Stimulated activated CD4-positive, alpha-beta T cell treated with anti-CD3 and anti-CD28 coated beads, Interleukin-1b, Interleukin-23, amount 100 ng/mL, for 48 hours (primary cell): Measurements from ENCODE around the gene RNF181.
"Not testable (repeated sequence)": the region's sequence is repeated elsewhere in the genome, so short reads cannot be mapped to it uniquely, and the experiment has no call there.

ENCODE experiments used
- DNase-seq: peaks from one replicate; pipeline ENCODE4 v3.0.0-alpha.2; 2020

Gene RNF181

GRCh38 chr2:85597241-85597640 is 1.7 kb downstream of the RNF181 start:
- no peak for DNase-seq

- no peak for DNase-seq
Observed at GRCh38 chr2:85598594-85599340, 3.2 kb downstream of the RNF181 start.

GRCh38 chr2:85599468-85600234 is 4.1 kb downstream of the RNF181 start:
- DNase-seq = no peak

GRCh38 chr2:85600235-85600575 is 4.7 kb downstream of the RNF181 start:
- no peak for DNase-seq

GRCh38 chr2:85600951-85601770 is 5.6 kb downstream of the RNF181 start:
- no peak for DNase-seq

- DNase-seq = no peak
Observed at GRCh38 chr2:85601771-85602475, 6.4 kb downstream of the RNF181 start.

GRCh38 chr2:85602476-85603234 is 7.1 kb downstream of the RNF181 start, which contains the start of gene TMEM150A:
Gene TMEM150A (minus strand): TSS chr2:85602698. CDS start chr2:85601948, 750 bp downstream.
- peak; percentile 86 for DNase-seq

GRCh38 chr2:85604133-85604444 is 8.5 kb downstream of the RNF181 start:
- DNase-seq = not testable (repeated sequence)

GRCh38 chr2:85604568-85605339 is 9.2 kb downstream of the RNF181 start:
- DNase-seq = no peak

- DNase-seq = no peak
Observed at GRCh38 chr2:85605406-85606115, 10.0 kb downstream of the RNF181 start.

- DNase-seq = no peak
Observed at GRCh38 chr2:85606116-85606455, 10.5 kb downstream of the RNF181 start.

GRCh38 chr2:85607268-85608215 is 12.0 kb downstream of the RNF181 start:
- DNase-seq = no peak

GRCh38 chr2:85611217-85611704 is 15.7 kb downstream of the RNF181 start:
- DNase-seq = no peak

- DNase-seq = peak; percentile 90
Observed at GRCh38 chr2:85611705-85612587, 16.4 kb downstream of the RNF181 start, which contains the start of gene C2orf68. Gene C2orf68 (minus strand): TSS chr2:85612066. CDS start chr2:85611984, 82 bp downstream.

- no peak for DNase-seq
Observed at GRCh38 chr2:85613717-85614515, 18.4 kb downstream of the RNF181 start.

GRCh38 chr2:85614757-85615156 is 19.2 kb downstream of the RNF181 start:
- not testable (repeated sequence) for DNase-seq

- no peak for DNase-seq
Observed at GRCh38 chr2:85615413-85615728, 19.8 kb downstream of the RNF181 start.
